ENCODE results near the gene NNT.
A peak's percentile ranks its signal among the peaks of the same experiment; 100 is the strongest.
"Not testable (repeated sequence)": the region's sequence is repeated elsewhere in the genome, so short reads cannot be mapped to it uniquely, and the experiment has no call there.

The NNT gene

GRCh38 chr5:43631182-43631910, 28.4 kb downstream of the NNT start:
- peak; percentile 4 for DNase-seq

GRCh38 chr5:43634621-43635020, 31.6 kb downstream of the NNT start:
- DNase-seq: no peak

- no peak for DNase-seq
Observed at GRCh38 chr5:43635374-43635773, 32.4 kb downstream of the NNT start.

DNA sequence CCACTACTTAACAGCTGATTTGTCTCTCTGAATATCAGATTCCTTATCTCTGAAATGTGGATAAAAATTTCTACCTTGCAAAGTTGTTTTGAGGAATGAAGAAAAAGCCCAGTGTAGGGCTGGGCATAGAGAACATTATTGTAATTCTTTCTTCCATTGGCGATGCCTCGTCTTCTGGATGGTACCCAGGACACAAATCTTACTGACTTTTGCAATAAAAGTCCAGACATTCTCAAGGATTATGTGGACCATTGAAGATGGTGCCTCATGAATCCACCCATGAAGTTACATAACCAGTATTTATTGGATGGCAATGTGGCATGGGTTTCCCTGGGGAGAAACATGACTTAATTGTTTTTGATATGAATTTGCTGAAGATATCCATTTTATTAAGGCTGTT, 33.1 kb downstream of the NNT start:
- DNase-seq: no peak

DNA sequence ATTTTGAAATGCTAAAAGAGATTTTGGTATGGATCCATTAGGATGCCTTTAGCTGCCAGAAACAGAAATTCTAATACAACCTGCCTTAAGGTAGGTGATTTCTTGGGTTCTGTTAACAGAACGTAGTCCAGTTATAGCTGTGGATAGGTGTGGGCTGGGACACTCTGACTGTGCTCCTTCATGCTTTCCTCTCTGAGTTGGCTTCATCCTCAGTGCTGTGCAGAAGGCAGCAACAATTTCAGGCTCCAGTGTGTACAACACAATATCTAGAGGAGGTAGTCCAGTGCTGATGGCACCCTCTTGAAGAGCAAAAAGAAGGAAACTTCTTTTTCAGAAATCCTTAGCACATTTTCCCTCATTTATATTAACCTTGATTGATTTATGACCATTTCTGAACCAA, 34.4 kb downstream of the NNT start:
- DNase-seq: no peak

- DNase-seq: no peak
Observed at GRCh38 chr5:43638107-43638506, 35.1 kb downstream of the NNT start.

DNA sequence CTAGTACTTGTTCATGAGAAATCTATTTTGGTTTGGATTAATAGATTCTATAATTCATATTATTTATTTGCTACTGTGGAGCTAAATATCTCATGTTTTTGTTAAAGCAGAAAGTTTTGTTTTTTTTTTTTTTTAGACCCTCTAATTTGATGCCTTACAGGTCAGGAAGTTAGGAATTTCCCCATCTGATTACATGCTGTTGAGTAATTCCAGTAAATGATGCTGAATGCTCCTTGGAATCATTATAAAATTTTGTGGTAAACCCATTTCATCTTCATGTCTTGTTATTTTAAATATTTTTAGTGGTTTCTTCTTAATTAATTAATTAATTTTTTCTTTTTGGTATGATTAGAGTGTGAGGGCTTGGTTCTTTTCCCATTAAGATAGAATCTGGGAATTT, 35.6 kb downstream of the NNT start:
- DNase-seq: no peak

DNA sequence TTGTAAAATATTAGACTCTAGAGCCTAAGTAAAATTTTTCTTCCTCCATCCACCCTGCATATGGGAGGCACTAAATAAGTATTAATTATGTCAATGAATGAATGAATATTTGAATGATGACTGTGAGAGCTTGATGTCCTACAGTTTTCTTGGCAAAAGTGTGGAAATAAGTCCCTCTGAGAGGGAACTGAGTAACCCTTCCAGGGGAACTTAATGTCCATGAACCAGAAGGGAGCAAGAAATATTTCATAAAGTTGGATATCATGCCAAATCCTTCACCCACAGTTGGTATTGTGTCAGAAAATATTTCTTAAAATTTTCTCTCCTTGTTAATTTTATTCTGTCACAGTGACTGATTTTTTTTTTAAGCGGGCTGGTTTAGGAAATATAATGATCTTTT, 36.6 kb downstream of the NNT start:
- DNase-seq: no peak

DNA sequence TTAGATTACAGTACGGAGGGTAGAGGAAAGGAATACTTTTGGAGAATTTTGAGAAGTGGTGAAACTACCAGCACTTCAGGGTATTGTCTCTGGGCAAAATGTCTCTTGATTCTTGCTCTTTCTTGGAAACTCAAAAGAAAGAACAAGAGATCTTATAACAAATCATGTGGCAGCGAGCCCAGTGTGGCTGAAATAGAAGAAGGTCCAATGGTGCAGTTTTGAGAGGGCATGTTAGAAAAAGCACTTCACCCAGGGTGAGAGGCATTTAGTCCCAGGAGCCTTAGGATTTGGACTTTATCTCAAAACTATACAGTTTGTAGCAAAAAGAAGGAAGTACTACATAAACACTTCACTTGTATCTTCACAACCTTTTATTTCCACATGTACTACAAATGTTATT, 39.4 kb downstream of the NNT start:
- DNase-seq: no peak

DNA sequence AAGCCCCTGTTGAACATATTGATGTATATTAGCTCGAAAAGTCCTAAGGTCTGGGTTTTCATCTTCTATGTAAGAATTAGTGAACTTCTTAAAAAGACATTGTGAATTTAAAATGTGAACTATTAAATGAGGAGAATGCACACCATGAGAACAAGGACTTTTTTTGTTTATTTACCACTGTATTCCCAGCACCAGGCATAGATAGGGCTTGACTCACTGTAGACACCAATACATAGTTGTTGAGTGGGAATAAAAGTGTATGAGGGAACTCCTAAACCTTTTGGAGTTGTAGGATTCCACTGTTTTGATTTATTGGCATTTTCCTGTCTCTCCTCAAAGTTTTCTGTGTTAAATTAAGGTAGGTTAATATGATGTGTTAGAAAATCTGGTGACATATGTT, 40.3 kb downstream of the NNT start:
- no peak for DNase-seq

GRCh38 chr5:43643750-43644149, 40.8 kb downstream of the NNT start:
- no peak for DNase-seq

DNA sequence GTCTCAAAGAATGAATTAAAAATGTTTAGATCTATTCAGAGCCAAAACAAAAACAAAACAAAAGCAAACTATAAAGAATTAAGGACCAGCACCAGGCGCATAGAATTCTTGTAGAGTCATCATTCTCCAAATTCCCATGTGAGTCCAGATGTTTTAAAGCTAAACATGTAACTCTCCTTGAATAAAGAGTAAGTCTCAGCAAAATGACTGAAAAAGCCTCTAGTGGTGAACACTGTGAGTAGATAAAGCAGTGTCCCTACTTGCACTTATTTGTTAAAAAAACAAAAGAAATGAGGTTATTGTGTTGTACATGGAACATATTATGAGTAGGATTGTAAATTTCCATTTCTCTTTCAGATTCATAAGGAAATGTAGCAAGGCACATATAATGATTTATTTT, 44.0 kb downstream of the NNT start:
- no peak for DNase-seq

DNA sequence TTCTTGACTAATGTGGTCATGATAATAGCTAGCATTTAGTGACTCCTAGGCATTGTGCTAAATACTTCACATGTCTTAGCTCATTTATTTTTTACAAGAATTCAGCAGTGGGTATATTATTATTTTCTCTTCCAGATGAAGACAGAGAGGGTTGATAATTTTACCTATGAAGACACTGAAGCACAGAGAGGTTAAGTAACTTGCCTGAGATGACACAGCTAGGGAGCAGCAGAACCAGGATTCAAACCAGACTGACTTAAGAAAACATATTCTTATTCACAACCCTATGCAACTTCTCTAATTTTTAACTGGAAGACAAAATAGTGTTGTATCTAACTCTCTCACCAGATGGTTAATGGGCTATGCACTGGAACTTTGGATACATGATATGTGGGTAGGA, 44.8 kb downstream of the NNT start:
- no peak for DNase-seq

GRCh38 chr5:43648499-43649124, 45.6 kb downstream of the NNT start:
- DNase-seq: no peak

- DNase-seq: no peak
Observed at GRCh38 chr5:43649256-43649655, 46.3 kb downstream of the NNT start.

DNA sequence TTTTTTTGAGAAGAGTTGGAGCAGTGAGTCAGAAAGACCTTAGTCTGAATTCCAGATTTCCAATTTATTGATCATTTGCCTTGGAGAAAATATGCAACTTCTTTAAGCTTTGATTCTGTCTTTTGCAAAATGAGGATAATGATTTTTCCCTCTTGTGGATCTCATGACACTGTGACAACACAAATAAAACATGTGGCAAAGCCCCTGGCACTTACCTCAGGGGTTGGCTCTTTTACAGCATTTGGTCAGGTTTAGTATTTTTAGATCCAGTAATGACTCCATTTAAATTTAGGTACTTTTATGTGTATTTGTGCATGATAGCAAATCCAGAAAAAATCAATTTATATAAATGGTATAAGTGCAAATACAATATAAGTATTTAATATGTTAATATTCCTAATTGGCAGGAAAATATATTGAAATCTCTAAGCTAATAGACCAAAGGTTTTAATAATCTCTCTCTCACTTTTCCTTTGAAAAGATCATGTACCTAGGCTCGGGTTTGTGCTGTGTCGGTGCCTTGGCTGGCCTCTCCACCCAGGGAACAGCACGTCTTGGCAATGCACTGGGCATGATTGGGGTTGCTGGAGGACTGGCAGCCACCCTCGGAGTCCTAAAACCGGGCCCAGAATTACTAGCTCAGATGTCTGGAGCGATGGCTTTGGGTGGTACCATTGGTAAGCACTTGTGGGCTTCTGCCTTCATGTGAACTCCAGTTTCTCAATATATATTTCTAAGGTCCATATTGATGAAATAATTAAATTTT, 49.7 kb downstream of the NNT start:
- DNase-seq: no peak

- DNase-seq: no peak
Observed at GRCh38 chr5:43658509-43658908, 55.5 kb downstream of the NNT start.

GRCh38 chr5:43659075-43659474, 56.1 kb downstream of the NNT start:
- no peak for DNase-seq

GRCh38 chr5:43661102-43661501, 58.1 kb downstream of the NNT start:
- DNase-seq: no peak

DNA sequence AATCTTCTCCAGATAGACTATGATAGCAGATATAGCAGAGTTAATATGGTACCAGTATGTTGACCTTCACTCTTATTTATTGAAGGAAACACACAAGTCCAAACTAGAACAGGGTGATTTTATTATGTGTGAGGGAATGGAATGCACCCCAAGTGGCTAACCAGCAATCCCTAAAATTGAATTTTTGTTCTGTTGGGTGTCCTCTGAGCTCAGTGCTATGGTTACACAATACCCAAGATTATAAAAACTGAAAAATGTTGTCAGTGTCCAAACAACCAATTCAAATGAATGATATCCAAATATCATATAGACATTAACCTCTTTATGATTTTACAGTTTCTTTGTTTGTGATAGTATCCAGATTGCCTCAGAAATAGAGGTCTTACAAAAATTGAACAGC, 60.9 kb downstream of the NNT start:
- DNase-seq: no peak

DNA sequence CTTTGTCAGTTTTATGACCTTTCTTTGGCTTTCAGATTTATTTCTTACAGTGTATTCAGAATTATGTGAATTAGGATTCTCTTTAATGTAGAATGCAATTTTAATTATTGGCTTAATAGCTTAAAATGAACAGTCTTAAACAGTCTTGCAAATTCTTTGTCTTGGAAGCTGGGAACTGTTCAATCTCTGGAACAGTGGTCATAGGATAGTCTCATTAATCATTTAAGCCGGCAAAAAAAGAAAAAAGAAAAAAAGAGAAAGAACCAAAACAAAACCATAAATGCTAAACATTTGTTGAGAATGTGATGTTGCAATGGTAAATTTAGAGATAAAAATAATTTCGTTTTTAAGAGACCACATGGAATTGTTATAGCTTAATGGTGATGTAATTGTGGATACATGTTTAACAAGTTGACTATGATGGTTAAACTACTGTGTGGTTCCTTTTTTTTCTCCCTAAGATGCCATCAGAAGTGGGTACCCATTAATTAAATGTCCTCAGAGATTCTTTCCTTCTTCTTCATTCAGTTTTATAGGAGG, 61.6 kb downstream of the NNT start:
- no peak for DNase-seq

DNA sequence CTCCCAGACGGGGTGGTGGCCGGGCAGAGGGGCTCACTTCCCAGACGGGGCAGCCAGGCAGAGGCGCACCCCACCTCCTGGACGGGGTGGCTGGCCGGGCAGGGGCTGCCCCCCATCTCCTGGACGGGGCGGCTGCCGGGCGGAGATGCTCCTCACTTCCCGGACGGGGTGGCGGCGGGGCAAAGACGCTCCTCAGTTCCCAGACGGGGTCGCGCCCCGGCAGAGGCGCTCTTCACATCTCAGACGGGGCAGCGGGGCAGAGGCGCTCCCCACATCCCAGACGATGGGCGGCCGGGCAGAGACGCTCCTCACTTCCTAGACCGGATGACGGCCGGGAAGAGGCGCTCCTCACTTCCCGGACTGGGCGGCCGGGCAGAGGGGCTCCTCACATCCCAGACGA, 62.8 kb downstream of the NNT start:
- not testable (repeated sequence) for DNase-seq

GRCh38 chr5:43666728-43667127, 63.7 kb downstream of the NNT start:
- not testable (repeated sequence) for DNase-seq

- DNase-seq: not testable (repeated sequence)
Observed at GRCh38 chr5:43667379-43667778, 64.4 kb downstream of the NNT start.

Measured in NCI-H1092 (cell line).